Stimulated activated CD8-positive, alpha-beta memory T cell treated with anti-CD3 and anti-CD28 coated beads, Interleukin-4, amount 100 ng/mL, for 48 hours (primary cell): ENCODE results near the gene MVB12B.

Source experiments
- DNase-seq: peaks from one replicate; pipeline ENCODE4 v3.0.0-alpha.2; 2020

Gene MVB12B

GRCh38 chr9:126510564-126510963 is 183.9 kb downstream of the MVB12B start:
- no peak for DNase-seq

GRCh38 chr9:126511411-126511810 is 184.8 kb downstream of the MVB12B start:
- no peak for DNase-seq

GRCh38 chr9:126513159-126514036 is 186.8 kb downstream of the MVB12B start:
- no peak for DNase-seq

GRCh38 chr9:126514037-126514821 is 187.6 kb downstream of the MVB12B start:
- peak; percentile 83 for DNase-seq

GRCh38 chr9:126515001-126515872 is 188.6 kb downstream of the MVB12B start:
- DNase-seq, result no peak

- no peak for DNase-seq
Observed at GRCh38 chr9:126515873-126516505, 189.4 kb downstream of the MVB12B start.

- DNase-seq, result no peak
Observed at GRCh38 chr9:126516561-126516935, 189.9 kb downstream of the MVB12B start.

GRCh38 chr9:126516936-126517832 is 190.6 kb downstream of the MVB12B start:
- DNase-seq, result peak; percentile 72

GRCh38 chr9:126517833-126518356 is 191.3 kb downstream of the MVB12B start:
- no peak for DNase-seq

GRCh38 chr9:126518763-126519162 is 192.1 kb downstream of the MVB12B start:
- DNase-seq, result no peak

- no peak for DNase-seq
Observed at GRCh38 chr9:126519660-126520420, 193.2 kb downstream of the MVB12B start.

- DNase-seq, result no peak
Observed at GRCh38 chr9:126520453-126520852, 193.8 kb downstream of the MVB12B start.

- DNase-seq, result no peak
Observed at GRCh38 chr9:126521089-126521488, 194.5 kb downstream of the MVB12B start.

GRCh38 chr9:126521551-126521950 is 194.9 kb downstream of the MVB12B start:
- DNase-seq, result no peak

GRCh38 chr9:126521976-126522590 is 195.5 kb downstream of the MVB12B start:
- DNase-seq, result no peak

GRCh38 chr9:126522612-126523356 is 196.2 kb downstream of the MVB12B start:
- DNase-seq, result no peak

- peak; percentile 62 for DNase-seq
Observed at GRCh38 chr9:126523611-126524111, 197.0 kb downstream of the MVB12B start.

- no peak for DNase-seq
Observed at GRCh38 chr9:126524353-126525077, 197.9 kb downstream of the MVB12B start.
